HL-60/S4 treated with retinoic acid at 250 ng/mL for 4 days and 3 days (cell line): Measurements from ENCODE around the gene CD81.

ENCODE experiments used
- in situ Hi-C: fragments of 300-500 bp; cut with MboI; formaldehyde crosslinking; loops from 2 replicates; pipeline ENCODE4 v1.7.0; 2022; ENCODE audit warnings: low sequenced_read_pairs

The CD81 gene

DNA sequence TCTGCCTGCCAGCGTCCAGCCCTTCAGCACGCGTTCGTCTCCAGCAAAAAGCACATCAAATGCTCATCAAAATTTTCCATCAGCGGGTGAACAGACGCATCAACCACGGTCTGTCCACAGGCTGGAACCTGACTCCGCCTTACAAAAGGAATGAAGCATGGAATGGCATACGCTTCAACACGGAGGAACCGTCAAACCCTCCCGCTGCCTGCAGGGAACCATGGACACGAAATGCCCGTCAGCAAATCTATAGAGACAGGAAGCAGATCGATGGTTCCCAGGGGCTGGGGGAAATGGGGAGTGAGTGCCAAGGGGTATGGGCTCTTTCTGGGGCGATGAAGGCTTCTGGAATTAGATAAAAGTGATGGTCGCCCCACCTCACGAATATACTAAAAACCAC lies 39.7 kb downstream of the CD81 start:
- in situ Hi-C loops: loop anchor here (10.0 to 25.0 kb wide), 2 partner anchors 102 to 204 kb away; no protein-coding TSS in a partner anchor

DNA sequence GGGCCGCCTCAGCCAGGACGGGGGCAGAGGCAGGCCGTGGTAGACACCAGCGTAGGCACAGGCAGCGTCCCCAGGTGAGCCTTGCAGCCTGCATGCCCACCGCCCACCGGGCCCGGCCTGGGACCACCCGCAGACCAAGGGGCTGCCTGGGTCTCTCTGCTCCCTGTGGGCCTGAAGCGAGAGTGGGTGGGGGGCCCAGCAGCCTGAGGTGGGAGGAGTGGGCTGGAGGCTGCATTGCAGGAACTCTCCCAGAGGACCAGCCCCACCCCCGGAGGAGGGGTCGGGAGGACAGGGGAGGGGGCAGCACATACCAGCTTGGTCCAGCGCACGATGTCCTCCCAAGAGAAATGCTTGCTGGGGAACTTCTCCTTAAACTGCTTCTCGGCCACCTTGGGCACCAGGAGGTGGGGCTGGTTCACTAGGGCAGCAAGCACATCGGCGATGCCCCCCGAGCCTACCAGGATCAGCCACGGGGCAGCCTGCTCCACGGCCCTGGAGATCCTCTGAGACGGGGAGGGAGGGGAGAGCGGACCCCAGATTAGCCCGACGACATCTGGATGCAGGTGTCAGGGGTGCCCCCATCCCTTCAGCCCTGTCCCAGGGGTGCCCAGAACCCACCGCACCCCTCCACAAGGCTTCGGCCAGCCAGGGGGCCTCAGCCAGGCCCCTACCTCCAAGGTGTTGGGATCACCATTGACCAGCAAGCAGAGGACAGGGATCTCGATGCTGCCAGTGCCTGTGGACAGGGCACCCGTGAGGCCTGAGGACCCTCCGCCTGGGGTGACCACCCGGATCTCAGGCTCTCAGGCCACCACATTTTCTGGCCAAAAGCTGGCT lies 41.0 kb downstream of the CD81 start:
- in situ Hi-C loops: loop anchor here (10.0 to 25.0 kb wide), 2 partner anchors 103 to 206 kb away; no protein-coding TSS in a partner anchor

DNA sequence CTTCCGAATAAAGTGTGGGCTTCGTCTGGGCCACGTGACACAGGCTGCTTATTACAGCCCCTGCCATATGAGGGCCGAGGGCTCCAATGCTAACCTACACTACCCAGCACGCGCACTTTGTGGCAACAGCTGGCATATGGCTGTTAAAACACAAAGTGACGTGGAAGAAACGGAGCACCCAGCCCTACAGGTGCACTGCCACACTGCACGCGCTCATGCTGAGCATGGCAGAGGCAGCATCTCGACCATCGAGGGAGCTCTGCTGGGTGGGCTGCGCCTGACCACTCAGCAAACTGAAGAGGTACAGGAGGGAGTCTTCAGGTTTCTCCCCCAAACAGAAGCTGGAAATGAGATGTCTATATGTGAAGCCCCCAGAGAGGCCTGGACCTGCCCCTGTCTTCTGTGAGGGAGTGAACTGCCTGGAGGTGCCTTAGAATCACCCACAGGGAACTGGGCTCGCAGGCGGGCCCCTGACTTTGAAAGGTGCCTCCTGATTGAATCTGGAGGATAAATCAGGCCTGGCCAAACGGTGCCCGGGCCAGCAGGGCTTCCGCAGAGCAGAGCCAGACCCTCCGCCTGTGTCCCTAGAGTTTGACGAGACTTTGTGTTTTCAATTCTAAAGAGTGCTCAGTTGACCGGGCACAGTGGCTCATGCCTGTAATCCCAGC lies 41.7 kb downstream of the CD81 start:
- in situ Hi-C loops: loop anchor here (10.0 to 25.0 kb wide), 2 partner anchors 104 to 207 kb away; no protein-coding TSS in a partner anchor

DNA sequence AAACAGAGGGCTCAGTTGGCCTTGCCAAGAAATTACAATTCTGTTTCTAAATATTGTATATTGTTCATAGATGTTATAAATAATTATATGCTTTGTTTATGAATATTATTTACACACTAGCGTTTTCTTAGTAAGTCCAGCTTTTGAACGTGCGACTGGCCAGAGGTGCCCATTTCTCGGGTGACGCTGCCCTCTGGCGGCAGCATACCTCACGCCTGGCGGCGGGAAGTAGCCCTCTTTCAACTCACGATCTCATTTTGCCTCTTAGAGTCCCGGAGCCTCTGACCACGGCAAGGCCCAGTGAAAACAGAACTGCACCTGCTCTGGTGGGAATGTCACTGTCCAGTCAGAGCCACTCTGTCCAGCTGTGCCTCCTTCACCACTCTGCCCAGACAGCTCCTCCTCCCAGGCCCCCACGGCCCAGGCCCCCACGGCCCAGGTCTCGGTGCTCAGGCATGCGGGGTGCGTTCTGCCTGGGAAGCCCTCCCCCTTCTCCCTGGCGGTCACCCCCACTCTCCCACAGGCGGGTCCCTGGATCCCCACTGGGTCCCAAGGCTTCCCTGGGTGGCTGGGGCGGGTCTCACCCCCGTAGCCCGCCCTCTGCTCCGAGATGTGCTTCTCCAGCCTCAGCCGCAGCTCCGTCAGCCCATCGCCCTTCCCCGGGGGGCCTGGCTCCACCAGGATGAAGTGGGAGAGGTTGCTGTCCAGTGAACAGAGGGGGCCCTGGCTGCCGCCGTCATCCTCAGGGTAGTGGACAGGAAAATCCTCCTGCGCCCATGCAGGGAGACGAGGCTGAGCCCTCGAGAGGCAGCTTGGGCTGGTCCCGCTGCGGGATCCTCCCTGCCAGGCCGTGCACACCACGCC lies 42.8 kb downstream of the CD81 start:
- in situ Hi-C loops: loop anchor here (10.0 to 25.0 kb wide), 3 partner anchors 105 to 475 kb away; no protein-coding TSS in a partner anchor

DNA sequence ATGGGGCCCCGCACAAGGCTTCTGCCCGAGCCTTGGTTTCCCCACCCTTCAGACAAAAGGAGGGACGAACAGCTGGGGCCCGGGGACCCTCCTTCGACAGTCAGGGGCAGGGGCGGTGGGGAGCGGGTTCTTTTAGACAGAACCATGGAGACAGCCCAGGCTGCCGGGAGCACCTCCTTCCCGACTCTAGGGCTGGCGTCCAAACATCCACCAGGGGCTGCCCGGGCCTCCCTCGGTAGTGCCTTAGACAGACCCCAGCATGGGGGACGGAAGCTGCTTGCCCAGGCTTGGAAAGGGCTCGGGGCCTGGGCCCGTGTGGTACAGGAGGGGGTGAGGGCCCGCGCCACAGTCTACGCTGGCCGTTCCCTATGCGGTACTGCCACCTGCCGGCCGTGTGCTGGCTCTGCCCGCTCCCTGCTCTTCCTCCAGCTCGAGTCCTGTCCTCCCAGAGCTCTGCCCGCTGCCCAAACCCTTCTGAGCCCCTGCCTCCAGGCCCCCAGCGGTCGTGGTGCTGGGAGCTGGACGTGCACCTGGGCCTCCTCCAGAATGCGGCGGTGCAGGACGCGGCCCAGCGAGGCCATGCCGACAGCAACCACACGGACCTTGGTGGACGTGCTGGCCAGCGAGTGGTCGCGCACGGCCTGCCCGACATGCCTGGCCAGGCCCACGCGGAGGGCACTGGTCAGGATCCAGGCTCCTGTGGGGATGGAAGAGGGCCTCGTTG lies 43.6 kb downstream of the CD81 start:
- in situ Hi-C loops: loop anchor here (10.0 to 25.0 kb wide), 2 partner anchors 208 to 474 kb away; no protein-coding TSS in a partner anchor

DNA sequence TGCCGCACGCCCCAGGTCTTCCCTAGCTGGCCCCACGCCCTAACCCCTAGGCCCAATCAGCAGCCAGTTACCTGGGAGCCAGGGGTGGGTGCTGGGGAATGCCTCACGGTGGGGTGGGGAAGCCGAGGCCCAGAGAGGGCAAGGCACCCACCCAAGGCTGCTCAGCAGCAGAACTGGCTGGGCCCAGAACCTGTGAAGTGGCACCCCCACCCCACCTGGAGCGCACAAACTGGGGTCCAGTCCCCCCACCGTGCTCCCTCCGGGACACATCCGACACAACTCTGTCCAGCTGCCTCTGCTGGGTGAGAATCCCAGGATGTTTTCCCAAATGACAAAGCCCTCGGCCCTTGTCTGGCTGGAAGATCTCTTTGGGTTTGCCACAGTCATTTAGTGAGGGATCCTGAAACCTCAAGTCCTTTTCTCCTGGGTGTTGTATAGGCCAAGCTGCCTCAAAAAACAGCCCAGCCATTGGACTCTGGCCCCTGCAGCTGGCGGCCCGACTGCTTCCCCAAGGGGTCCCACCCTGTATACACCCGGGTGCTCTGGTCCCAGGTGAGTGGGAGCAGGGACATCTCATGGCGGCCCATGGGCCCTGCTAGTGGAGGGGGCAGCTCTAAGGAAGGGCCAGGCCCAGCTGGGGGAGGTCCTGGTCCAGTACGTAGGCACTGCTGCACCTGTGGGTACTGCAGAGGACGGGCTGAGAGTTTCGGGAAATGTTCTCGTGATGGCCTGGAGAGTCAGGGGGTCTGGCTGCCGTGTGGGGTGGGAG lies 44.3 kb downstream of the CD81 start:
- in situ Hi-C loops: loop anchor here (10.0 to 25.0 kb wide), 2 partner anchors 209 to 473 kb away; no protein-coding TSS in a partner anchor

DNA sequence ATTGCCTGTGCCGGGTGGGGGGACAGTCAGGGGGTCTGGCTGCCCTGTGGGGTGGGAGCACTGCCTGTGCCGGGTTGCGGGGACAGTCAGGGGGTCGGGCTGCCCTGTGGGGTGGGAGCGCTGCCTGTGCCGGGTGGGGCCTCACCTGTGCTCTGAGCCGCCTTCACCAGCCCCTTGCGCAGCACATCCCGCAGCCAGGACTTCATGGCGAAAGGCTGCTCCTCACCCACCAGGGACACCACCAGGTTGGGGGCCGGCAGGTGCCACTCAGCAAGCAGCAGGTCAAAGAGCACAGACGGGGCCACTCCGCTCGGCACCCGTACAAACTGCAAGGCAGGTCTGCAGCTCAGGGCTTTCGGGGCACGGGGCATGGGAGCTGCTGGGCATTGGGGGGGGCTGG lies 44.9 kb downstream of the CD81 start:
- in situ Hi-C loops: loop anchor here (10.0 to 25.0 kb wide), 2 partner anchors 210 to 473 kb away; no protein-coding TSS in a partner anchor

DNA sequence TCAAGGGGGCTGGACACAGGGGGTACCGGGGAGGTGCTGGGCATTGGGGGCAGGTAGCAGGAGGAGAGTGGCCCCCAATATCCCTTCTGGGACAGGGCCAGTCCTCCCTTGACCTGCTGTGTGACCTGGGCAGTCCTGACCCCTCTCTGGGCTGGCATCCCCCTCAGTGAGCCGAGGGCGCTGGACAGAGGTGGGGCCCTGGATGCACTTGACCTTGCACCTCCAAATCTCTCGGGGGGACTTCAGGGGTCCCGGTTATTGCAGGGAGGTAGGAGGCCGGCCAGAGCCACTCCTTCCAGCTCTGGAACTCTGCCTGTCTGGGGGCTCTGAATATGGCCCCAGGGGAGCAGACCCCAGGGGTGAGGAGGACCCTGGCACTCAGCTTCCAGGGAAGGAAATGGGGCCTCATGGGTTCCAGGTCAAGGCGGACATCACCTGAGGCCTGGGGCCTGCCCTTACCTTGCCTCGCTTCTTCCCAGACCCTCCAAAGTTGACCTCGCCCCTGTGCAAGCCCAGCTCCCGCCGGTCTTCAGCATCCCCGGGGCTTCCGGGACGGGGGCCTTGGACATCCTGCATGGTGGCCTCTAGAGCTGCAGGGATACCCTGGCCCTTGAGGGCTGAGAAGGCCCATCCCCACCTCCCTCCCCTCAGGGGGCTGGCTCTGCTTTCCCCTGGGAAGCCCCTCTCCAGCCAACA lies 45.5 kb downstream of the CD81 start:
- in situ Hi-C loops: loop anchor here (10.0 to 25.0 kb wide), 2 partner anchors 210 to 472 kb away; no protein-coding TSS in a partner anchor

DNA sequence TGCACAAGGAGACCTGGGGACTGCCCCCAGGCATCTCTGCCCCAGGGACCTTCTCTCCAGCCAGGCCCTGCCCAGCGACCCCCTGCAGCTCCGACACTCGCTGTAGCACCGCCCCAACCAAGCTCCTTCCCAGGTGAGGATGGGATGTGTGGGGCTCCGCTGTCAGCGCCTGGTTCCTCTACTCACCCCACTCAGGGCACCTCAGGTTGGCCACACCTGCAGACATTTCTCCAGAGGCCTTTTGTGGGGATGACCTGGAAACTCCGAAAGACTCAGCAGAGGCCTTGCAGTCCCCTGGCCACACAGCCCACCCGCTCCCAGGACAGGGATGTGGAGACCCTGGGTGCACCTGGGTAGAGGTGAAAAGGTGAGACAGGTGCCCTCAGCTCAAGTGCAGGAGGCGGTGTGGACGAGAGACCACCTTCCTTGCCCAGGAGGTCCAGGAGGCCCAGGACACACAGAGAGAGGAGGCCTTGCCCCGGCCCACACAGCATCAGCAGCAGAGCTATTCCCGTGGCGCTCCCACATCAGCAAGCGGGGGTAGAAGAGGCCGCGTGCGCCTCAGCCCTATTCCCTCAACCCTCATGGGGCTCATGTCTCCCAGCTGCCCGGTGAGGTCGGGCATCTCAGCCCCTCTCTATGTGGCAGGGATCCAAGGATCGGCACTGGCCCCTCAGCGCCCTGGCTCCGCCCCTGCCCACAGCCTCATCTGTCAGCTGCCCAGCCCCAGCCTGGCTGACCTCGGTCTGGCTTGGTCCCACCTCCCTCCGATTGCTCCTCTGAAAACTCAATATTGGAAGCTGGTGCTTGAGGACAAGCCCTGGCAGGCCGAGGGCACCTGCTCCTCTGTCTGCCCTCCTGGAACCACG lies 46.3 kb downstream of the CD81 start:
- in situ Hi-C loops: loop anchor here (10.0 to 25.0 kb wide), 2 partner anchors 211 to 471 kb away; no protein-coding TSS in a partner anchor

DNA sequence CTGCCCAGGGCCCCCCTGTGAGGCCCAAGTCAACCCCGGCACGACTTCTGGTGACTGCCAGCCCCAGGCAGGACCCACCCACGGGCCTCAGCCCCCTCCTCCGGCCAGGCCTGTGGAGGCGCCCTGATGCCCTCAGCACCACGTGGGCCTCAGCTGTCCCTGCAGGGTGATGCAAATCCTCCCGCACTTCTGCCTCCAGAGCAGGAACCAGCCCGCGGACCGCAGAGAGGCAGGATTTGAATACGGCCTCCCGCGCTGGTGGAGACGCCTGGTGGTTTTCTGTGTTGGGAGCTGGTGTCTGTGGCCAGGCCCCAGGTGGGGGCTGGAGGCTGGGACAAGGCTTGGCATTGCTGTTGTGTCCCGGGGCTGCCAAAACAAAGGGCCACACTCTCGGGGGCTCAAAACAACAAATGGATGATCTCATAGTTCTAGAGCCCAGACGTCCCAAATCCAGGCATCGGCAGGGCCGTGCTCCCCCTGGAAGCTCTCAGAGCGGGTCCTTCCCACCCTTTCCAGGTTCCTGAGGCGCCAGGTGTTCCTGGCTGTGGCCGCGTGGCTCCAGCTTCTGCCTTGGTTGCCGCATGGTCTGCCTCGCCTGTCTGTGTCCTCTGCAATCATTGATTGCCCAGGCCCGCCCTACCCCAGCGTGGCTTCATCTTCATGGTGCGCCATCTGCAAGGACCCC lies 47.8 kb downstream of the CD81 start:
- in situ Hi-C loops: loop anchor here (5.0 to 25.0 kb wide), 3 partner anchors 107 to 470 kb away; no protein-coding TSS in a partner anchor

DNA sequence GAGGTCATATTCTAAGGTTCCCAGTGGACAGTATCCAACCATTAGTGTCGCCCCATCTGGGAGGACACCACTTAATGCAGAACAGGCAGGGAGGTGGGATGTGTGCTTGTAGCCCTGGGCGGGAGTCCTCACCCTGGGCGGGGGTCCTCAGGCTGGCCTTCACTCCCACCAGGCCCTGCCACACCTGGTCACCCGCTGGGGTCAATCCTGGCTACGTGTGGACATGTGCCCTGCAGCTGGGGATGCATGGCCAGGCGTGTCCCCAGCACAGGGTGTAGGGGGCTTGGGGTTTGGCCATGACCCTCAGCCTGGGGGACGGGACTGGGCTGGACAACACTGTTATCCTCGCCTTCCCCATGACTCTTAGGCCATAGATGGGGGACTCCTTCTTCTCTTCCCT lies 48.4 kb downstream of the CD81 start:
- in situ Hi-C loops: loop anchor here (5.0 to 10.0 kb wide), 2 partner anchors 107 to 469 kb away; no protein-coding TSS in a partner anchor

DNA sequence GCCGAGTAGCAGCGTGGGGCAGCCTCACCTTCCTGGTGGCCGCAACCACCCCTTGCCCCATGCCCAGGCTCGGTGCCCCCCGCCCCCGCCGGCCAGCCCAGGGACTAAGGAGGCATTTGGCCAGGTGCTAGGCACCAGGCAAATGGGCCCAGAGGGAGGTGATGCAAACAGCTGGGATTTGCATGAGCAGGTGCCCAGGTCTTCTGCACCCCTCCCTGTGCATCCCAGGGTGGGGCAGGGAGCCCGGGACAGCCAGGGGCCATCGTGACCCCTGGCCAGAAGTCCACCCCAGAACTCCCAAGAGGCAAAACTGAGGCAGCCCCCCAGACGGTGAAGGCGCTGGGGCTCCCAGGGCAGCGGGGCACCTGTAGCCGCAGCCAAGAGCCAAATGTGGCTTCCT lies 49.1 kb downstream of the CD81 start:
- in situ Hi-C loops: loop anchor here (5.0 to 10.0 kb wide), 2 partner anchors 106 to 469 kb away; no protein-coding TSS in a partner anchor

DNA sequence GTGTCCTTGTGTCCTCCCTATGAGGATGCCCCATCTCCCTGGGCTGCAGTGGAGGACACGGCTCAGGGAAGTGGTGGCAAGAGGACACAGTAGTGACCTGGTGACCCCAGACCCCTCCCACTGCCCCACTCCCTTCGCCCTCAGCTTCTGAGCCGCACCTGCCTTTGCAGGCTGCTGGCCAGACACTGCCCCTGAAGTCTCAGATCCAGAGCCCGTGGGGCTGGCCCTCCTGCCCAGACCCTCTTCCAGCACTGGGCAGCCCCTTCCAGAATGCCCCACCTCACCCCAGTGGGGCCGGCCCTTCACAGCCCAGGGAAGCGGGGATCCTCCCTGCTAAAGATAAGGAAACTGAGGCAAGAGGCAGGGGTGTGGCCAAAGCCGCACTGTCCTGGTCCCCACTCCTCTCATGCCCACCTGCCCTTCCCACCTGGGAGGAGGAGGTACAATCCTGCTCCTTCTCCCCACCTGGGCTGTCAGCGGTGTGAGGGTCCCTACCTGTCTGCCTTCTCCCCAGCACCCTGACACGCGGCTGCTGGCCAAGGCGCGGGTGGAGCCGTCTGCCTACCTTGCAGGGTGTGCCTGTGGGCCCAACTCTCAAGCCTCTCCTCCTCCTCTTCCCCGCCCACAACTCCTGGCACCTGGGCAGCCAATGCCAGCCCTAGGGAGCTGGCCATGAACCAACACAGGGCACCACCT lies 49.9 kb downstream of the CD81 start:
- in situ Hi-C loops: loop anchor here (5.0 to 10.0 kb wide), 2 partner anchors 105 to 468 kb away; no protein-coding TSS in a partner anchor

DNA sequence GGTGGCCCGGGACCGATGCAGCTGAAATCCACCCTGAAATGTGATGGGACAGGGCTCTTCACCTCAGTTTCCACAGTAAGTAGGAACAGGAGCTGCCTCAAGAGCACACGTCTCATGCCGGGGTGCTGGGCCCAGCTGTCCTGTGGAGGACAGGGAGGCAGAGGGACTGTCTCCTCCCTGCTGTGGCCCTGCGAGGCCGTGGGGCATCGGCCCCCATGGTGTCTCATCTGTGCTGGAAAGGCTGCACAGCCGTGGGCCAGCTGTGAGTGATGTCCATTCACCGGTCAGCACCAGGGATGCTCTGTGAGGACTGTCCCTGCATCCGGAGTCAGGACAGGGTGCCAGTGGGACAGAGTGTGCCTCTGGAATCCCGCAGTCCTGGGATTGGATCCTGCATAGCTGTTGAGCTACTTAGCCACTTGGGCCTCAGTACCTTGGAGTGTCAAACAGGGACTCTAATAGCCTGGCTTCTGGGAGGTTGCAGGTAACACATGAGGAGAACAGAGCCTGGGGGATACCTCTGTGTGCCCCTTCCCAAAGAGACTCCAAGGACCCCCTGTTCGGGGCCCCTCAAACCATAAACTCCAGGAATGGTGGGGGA lies 50.7 kb downstream of the CD81 start:
- in situ Hi-C loops: loop anchor here (5.0 to 10.0 kb wide), 2 partner anchors 104 to 467 kb away; no protein-coding TSS in a partner anchor

DNA sequence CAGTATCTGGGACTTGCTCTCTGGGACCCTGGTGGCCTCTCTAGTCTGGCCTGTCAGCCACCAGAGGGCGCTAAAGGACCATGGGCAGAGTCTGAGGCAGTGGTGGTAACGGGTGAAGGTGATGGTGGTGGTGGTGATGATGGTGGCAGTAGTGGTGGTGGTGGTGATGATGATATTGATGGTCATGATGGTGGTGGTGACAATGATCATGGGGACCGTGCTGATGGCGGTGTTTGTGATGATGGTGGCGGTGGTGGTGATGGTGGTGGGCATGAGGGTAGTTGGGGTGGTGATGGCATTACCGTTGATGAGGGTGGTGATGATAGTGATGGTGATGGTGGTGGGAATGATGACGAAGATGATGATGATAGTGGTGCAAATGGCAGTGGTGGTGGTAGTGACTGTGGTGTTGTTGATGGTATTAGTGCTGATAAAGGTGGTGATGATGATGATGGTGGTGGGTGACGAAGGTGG lies 51.2 kb downstream of the CD81 start:
- in situ Hi-C loops: loop anchor here (5.0 to 10.0 kb wide), 2 partner anchors 104 to 466 kb away; no protein-coding TSS in a partner anchor
